ENCODE results near the gene ZCWPW1. TPM values are rescaled to one million over a fixed set of nuclear protein-coding genes. Genes with fewer than 3 reads are reported as not detected.

The ZCWPW1 gene
- total and polyA plus RNA-seq, 2 of the 13 experiments (the other 11 are each of a cell fraction or from before 2014, with no cell fraction given), result 2.4 to 2.5 TPM

- Histone ChIP-seq H4K20me1 (ENCODE audit: insufficient read depth, low read length) (no peaks in the 10 kb centered on the region), H3K4me3 (replicated peaks in 1 of 3; ENCODE audit: insufficient read depth in 1 of 3, low read depth in 2 of 3, low read length in 3 of 3) (no peak overlapping the region), H3K4me1 (ENCODE audit: insufficient read depth, low read length) (peaks cover 27% of the 10 kb centered on the region), H3K9ac (ENCODE audit: insufficient read depth, low read depth, low read length) (no peak overlapping the region), H3K36me3 (replicated peaks in 1 of 2; ENCODE audit: control insufficient read depth in 1 of 2, insufficient read depth in 2 of 2, low read length in 2 of 2) (peaks cover 0 to under 1% of the 10 kb centered on the region in 2 experiments; a peak in 1 of 5 replicates), H2AFZ (ENCODE audit: low read length) (no peak overlapping the region), H3K27me3 (ENCODE audit: control insufficient read depth in 1 of 2, insufficient read depth in 2 of 2, low read length in 2 of 2) (peaks cover 0 to 2% of the 10 kb centered on the region in 2 experiments; a peak in 1 of 5 replicates), H3K79me2 (ENCODE audit: insufficient read depth, low read length) (no peaks in the 10 kb centered on the region), H3K4me2 (ENCODE audit: low read depth, low read length) (no peak overlapping the region), H3K27ac (ENCODE audit: extremely low read length, insufficient read depth, low read length) (no peak overlapping the region), H3K9me3 (ENCODE audit: low read length) (no peaks in the 10 kb centered on the region)
- WGBS (ENCODE audit: low lambda C conversion rate), result 84% methylated on average over 17 of the region's 22 CpGs
- DNase-seq (ENCODE audit: low spot score) (no peak), FAIRE-seq (no peak), ATAC-seq (no peak)
- intact Hi-C loops (cut with micrococcal nuclease; ENCODE audit: unreplicated experiment) (loop anchor here (5.0 kb wide), 1 partner anchor 94 kb away; no protein-coding TSS in a partner anchor), in situ Hi-C loops (cut with HindIII; ENCODE audit: extremely low pct_ligation_motif_present, low pct_unique_long_range_greater_than_20kb) (loop anchor here (10.0 kb wide), 1 partner anchor 227 kb away; the partner anchor contains the start of gene GIGYF1)
- ChIA-PET POLR2A (no interaction called here), CTCF (ENCODE audit: low intra/inter-chr PET ratio, low total read pairs) (interaction anchor here (0.7 to 2.7 kb wide), 2 partner anchors 15 kb away, joined by 5 to 32 read pairs; partner anchors contain the start of gene NYAP1)
- no TSS peak for BruUV-seq (replicated peaks)
- TF ChIP-seq ZHX2 (IDR thresholded peaks at IDR 0.05; ENCODE audit: low read depth), result no peak
- no peak for TF ChIP-seq ZHX2 (CRISPR knock-in tag; IDR thresholded peaks at IDR 0.05; ENCODE audit: borderline replicate concordance)
- TF ChIP-seq PHF8 (CRISPR knock-in tag; IDR thresholded peaks at IDR 0.05), result no peak
- no peak for TF ChIP-seq ARNTL (CRISPR knock-in tag; IDR thresholded peaks at IDR 0.05)
- no peak for TF ChIP-seq FOXP4 (CRISPR knock-in tag; IDR thresholded peaks at IDR 0.05)
- TF ChIP-seq ZFP41 (CRISPR knock-in tag; IDR thresholded peaks at IDR 0.05; ENCODE audit: borderline replicate concordance), result no peak
- TF ChIP-seq ZBTB37 (CRISPR knock-in tag; IDR thresholded peaks at IDR 0.05), result no peak
- TF ChIP-seq TRIM24 (CRISPR knock-in tag; IDR thresholded peaks at IDR 0.05), result no peak
- no peak for TF ChIP-seq NR2F1 (CRISPR knock-in tag; IDR thresholded peaks at IDR 0.05)
- TF ChIP-seq MEIS1 (CRISPR knock-in tag; IDR thresholded peaks at IDR 0.05; ENCODE audit: borderline replicate concordance), result no peak
- TF ChIP-seq TBL1XR1 (IDR thresholded peaks at IDR 0.05; ENCODE audit: borderline replicate concordance, low read length, partially characterized antibody), result no peak
- no peak for TF ChIP-seq ISX (CRISPR knock-in tag; conservative IDR thresholded peaks at IDR 0.05)
- no peak for TF ChIP-seq ZNF160 (CRISPR knock-in tag; IDR thresholded peaks at IDR 0.05)
These were observed 39.3 kb upstream of the ZCWPW1 start for GRCh38 chr7:100467638-100468373.

Data from HepG2 (cell line).